WI38 (cell line): ENCODE results near the gene PLAU.

ENCODE experiments used
- H3K4me3 ChIP-seq: 2 replicates; pipeline ENCODE4 v1.5.1; 2011; ENCODE audit warnings: low read depth, mild to moderate bottlenecking, control low read depth, low read length
- TF ChIP-seq, protein P1 (sequence below): IDR thresholded peaks from 2 replicates; pipeline ENCODE4 v1.5.1; 2012; ENCODE audit warnings: low read depth, mild to moderate bottlenecking, control low read depth, low read length

Gene PLAU

DNA sequence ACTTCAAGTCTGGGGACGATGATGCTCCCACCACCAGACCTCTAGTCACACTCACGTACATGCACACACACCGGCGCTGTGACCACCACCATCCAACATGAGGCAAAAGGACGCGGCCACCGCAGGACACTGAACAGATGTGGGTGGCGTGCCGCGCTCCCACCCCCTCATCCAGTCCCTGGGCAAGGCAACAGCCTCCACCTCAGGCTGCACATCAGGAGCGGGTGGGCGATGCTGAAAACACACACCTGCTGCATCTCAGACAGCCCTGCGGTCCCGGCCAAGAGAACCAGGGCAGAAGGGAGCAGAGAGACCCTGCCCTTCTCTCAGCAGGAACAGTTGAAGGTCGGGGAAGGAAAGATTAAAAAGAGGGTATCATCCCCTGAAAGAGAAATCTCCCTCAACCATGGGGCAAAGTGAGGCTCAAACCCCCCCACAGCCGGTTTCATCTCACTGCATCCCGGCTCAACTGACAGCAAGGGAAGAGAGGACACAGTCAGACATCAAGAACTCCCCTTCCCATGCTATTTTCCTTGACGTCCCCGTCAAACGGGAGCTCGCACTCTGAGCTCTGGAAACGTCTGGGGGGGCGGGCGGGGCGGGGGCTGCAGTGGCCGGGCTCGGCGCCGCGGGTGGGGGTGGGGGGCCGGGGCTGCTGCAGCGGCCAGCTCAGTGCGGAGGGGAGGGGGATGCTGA is 37.6 kb upstream of the PLAU start:
- TF ChIP-seq, protein P1, sequence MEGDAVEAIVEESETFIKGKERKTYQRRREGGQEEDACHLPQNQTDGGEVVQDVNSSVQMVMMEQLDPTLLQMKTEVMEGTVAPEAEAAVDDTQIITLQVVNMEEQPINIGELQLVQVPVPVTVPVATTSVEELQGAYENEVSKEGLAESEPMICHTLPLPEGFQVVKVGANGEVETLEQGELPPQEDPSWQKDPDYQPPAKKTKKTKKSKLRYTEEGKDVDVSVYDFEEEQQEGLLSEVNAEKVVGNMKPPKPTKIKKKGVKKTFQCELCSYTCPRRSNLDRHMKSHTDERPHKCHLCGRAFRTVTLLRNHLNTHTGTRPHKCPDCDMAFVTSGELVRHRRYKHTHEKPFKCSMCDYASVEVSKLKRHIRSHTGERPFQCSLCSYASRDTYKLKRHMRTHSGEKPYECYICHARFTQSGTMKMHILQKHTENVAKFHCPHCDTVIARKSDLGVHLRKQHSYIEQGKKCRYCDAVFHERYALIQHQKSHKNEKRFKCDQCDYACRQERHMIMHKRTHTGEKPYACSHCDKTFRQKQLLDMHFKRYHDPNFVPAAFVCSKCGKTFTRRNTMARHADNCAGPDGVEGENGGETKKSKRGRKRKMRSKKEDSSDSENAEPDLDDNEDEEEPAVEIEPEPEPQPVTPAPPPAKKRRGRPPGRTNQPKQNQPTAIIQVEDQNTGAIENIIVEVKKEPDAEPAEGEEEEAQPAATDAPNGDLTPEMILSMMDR: no peak
- peak overlapping the region; percentile 65 for H3K4me3 ChIP-seq

- peak overlapping the region; percentile 65 for H3K4me3 ChIP-seq
- TF ChIP-seq, protein P1: no peak
These were observed 37.1 kb upstream of the PLAU start for GRCh38 chr10:73873838-73874215.

DNA sequence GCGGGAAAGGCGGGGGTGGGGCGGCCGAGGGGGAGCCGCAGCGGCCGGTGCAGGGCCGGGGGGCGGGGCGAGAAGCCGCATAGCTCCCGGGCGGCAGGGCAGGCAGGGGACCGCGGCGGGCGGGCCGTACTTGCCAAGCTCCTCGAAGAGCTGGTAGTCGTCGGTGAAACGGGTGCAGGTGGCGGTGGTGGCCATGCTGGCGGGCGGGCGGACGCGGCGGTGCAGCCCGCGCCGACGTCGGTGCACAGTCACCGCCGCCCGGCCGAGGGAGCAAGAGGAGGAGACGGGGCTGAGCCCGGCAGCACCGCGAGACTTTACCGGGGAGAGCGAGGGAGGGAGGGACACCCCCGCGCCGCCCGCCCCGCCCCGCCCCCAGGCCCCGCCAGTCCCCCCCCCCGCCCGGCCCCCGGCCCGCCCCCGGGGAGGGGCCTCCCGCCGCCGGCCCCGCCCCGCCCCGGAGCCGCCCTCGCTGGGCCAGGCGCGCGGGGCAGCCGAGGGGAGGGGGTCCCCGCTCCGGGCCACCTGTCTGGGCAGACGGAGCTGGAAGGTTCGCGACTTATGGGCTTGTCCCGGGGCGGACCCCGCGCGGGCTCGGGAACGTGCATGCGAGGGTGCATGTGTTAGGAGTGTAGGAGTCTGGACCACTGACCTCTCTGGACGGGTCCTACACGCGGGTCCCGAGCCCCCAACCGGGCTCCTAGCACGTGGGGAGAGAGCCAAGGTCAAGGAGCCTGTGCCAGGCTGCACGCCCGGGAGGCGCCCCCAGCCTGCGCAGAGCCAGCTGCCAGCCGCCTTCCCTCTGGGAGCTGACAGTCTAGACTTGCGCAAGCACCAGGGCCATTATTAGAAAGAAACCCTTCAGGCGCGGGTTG is 36.4 kb upstream of the PLAU start, which contains the start of gene CAMK2G:
Gene CAMK2G (minus strand): TSS at position 289 of the 872 bp plus-strand sequence. CDS start 94 bp downstream, at position 195.
- H3K4me3 ChIP-seq: peak within 1 kb of the TSS; percentile 65
- TF ChIP-seq, protein P1: no peak

- TF ChIP-seq, protein P1: no peak
- peak overlapping the region; percentile 60 for H3K4me3 ChIP-seq
These were observed 35.8 kb upstream of the PLAU start for GRCh38 chr10:73875139-73875475.

- TF ChIP-seq, protein P1: no peak
- H3K4me3 ChIP-seq: no peak overlapping the region
These were observed 34.8 kb upstream of the PLAU start for GRCh38 chr10:73876157-73876556.

DNA sequence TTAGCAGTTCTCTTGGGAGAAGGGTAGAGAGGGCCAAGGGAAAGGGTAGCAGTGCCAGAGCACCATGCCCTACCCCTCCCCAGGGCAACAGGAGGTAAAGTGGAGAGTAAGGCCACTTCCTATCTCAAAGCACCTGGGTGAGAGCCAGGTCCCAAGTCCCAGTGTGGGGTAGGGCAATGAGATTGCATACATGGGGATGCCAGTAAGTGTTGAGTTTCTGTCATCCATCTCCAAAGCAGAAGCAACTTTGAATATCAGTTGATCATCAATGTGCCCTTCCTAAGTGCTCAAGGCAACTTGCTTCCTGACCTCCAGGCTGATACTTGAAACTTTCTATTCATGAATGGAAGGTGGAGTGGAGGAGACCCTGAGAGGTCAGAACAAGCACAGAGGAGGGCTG is 34.4 kb upstream of the PLAU start:
- TF ChIP-seq, protein P1: no peak
- H3K4me3 ChIP-seq: no peak overlapping the region

DNA sequence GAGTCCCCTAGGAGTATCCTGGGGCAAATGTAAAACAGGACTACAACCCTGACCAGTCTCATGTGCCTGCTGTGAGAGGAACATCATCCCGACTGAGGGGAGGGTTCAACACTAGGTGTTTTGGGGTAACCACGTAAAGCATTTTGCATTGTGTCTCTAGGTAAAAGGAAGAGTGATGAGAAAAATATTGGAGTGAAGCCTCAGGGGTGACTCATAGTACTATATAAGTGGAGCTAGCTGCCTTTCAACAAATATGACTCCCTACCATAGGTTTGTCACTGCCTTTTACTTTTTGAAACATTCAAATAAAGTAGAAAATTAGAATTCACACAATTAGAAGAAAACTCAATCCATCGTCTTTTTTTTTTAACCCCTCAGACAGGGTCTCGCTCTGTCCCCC is 34.0 kb upstream of the PLAU start:
- no peak overlapping the region for H3K4me3 ChIP-seq
- TF ChIP-seq, protein P1: no peak
